ENCODE data around the gene SMAD2.

The SMAD2 gene

DNA sequence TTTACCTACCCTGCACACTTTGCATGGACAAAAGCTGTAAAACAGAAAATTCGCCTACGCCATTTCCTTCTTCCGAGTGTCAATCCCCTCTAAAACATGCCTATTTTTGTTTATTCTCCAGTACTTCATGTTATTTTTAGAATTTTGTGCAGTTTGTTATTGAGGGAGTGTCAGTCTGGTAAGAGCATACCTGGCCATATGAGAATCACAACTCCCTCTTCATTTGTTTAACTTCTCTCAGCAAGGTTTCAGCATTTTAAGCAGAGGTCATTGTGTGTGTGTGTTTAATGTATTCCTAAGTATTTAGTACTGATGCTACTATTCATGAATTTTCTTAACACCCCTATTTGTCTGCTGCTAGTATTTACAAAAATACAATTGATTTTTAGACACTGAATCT, 49.4 kb downstream of the SMAD2 start:
- peak overlapping the region in 1 of 2 donors; percentile 71 for H3K27ac Mint-ChIP-seq
- DNase-seq (no peak), ATAC-seq (replicated peaks) (no peak)
- no peaks in the 10 kb centered on the region for H3K27me3 Mint-ChIP-seq
- no peaks in the 10 kb centered on the region for H3K9me3 Mint-ChIP-seq
- H3K4me1 Mint-ChIP-seq (ENCODE audit: low read depth in 2 of 2), result peaks cover 17 to 40% of the 10 kb centered on the region in 2 donors
- H3K4me3 Mint-ChIP-seq, result no peak overlapping the region
- peaks cover 7% of the 10 kb centered on the region for H3K36me3 Mint-ChIP-seq (ENCODE audit: insufficient read depth)

DNA sequence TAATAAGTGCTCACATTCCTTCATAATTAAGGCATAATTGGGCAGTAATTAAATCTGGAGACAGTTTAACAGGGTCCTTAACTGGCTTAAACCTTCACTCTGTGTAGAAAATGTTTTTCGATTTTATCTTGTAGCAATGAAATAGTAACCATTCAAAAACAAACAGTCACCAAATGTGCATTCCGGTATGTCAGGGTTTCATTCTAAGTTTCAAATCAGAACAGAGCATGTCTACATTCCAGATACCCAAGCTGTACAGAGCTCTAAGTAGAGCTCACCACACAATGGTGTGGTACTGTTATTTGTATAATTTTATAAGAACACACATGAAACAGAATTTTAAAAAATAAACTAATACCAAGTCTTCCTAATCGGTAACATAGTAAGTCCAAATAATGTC, 52.6 kb downstream of the SMAD2 start:
- Mint-ChIP-seq H3K27ac (peak overlapping the region; percentile 26 to 38), H3K4me1 (ENCODE audit: low read depth in 2 of 2) (peaks cover 21 to 51% of the 10 kb centered on the region in 2 donors), H3K36me3 (ENCODE audit: insufficient read depth) (peaks cover 5% of the 10 kb centered on the region), H3K27me3 (no peaks in the 10 kb centered on the region), H3K9me3 (no peaks in the 10 kb centered on the region), H3K4me3 (no peak overlapping the region)
- no peak for DNase-seq
- ATAC-seq (replicated peaks), result no peak

DNA sequence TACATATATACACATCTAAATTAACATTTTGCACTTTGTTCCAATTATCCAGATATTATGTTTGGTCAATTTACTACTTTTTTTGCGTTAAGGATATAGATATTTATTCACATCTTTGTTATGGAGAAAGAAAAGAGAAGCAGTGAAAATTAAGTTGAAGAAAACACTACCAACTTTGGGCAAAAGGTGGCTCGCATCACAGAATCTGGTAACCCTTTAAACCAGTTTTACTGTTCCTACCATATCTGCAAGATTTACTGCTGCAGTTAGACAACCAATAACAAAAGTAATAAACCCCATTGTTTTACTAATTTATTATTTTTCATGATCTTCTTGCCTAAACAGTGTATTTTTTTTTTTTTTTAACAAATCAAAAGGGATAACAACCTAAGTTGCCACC, 53.6 kb downstream of the SMAD2 start:
- Mint-ChIP-seq H3K4me1 (ENCODE audit: low read depth in 2 of 2) (peaks cover 21 to 54% of the 10 kb centered on the region in 2 donors), H3K4me3 (no peak overlapping the region), H3K9me3 (no peaks in the 10 kb centered on the region), H3K36me3 (ENCODE audit: insufficient read depth) (no peaks in the 10 kb centered on the region), H3K27me3 (no peaks in the 10 kb centered on the region), H3K27ac (peak overlapping the region in 1 of 2 donors; percentile 31)
- DNase-seq (no peak), ATAC-seq (replicated peaks) (no peak)

DNA sequence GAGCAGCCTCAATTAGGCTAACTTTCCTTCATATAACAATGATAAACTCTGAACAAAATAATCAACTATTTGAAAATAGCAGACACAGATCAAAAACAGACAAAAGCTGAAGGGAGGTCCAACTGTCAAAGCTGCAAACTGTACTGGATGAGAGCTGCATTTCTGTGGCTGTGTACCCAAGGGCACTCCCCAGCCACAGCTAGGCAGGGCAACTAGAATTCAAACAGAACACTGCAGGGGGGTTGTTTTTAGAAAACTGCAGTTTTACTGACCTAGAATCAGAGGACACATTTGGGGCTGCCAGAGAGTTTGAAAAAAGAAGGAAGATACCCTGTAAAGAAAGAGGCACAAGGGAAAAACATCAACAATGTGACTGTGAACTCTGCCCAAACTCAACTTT, 56.8 kb downstream of the SMAD2 start:
- peaks cover 17 to 50% of the 10 kb centered on the region in 2 donors for H3K4me1 Mint-ChIP-seq (ENCODE audit: low read depth in 2 of 2)
- no peak for DNase-seq
- H3K27ac Mint-ChIP-seq, result no peak overlapping the region
- H3K4me3 Mint-ChIP-seq, result no peak overlapping the region
- ATAC-seq (replicated peaks), result no peak
- no peaks in the 10 kb centered on the region for H3K9me3 Mint-ChIP-seq
- H3K36me3 Mint-ChIP-seq (ENCODE audit: insufficient read depth), result no peaks in the 10 kb centered on the region
- H3K27me3 Mint-ChIP-seq, result no peaks in the 10 kb centered on the region

DNA sequence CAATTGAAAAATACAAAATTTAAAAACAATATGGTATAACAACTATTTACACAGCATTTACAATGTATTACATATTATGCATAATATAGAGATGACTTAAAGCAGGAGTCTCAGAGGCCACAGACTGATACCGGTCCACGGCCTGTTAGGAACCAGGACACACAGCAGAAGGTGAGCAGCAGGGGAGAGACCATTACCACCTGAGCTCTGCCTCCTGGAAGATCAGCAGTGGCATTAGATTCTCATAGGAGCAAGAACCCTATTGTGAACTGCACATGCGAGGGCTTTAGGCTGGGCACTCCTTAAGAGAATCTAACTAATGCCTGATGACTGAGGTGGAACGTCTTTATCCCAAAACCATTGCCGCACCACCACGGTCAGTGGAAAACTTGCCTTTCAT, 58.0 kb downstream of the SMAD2 start:
- Mint-ChIP-seq H3K4me1 (ENCODE audit: low read depth in 2 of 2) (peaks cover 13 to 49% of the 10 kb centered on the region in 2 donors), H3K27me3 (no peaks in the 10 kb centered on the region), H3K9me3 (no peaks in the 10 kb centered on the region), H3K27ac (no peak overlapping the region), H3K4me3 (no peak overlapping the region), H3K36me3 (ENCODE audit: insufficient read depth) (peaks cover 10% of the 10 kb centered on the region)
- DNase-seq (no peak), ATAC-seq (replicated peaks) (no peak)

DNA sequence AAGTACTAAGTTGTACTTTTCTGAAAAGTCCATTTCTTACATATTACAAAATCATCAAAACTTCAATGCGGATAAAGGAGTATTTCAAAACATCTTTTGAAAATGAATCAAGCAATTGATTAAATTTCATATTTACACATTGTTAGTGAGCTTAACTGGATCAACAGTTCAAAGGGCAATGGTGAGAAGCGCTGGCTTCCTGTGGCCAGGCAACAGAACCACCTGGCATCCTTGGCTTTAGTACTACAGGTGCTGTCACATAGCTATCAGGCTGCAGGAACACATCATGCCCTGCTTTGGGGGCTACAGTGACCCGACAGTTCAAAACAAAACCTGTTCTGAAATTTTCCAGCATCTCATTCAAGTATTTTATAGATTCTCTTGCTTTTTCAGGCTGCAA, 59.2 kb downstream of the SMAD2 start:
- no peaks in the 10 kb centered on the region for H3K27me3 Mint-ChIP-seq
- no peaks in the 10 kb centered on the region for H3K9me3 Mint-ChIP-seq
- ATAC-seq (replicated peaks) (no peak), DNase-seq (no peak)
- peaks cover 19% of the 10 kb centered on the region for H3K36me3 Mint-ChIP-seq (ENCODE audit: insufficient read depth)
- peak overlapping the region; percentile 12 to 62 for H3K27ac Mint-ChIP-seq
- H3K4me1 Mint-ChIP-seq (ENCODE audit: low read depth in 2 of 2), result peaks cover 11 to 42% of the 10 kb centered on the region in 2 donors
- H3K4me3 Mint-ChIP-seq, result no peak overlapping the region

DNA sequence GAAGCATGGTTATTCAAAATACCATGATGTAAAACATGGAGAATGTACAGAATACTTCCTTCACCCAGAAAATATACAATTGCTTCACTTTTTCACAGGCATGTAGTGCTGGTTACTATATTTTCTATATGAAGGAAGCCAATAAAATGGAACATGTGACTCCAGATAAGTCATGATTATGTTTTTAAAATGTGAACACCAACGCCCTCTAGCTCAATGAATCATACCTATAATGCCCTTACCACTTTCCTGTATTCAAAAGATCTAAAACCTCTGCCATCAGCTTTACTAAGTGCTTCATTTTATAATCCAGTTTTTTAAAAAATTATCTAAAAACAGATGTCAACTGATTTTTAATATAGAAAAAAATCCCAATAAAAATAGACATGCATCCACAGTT, 59.9 kb downstream of the SMAD2 start:
- DNase-seq (no peak), ATAC-seq (replicated peaks) (no peak)
- H3K27me3 Mint-ChIP-seq, result no peaks in the 10 kb centered on the region
- no peak overlapping the region for H3K4me3 Mint-ChIP-seq
- H3K27ac Mint-ChIP-seq, result peak overlapping the region in 1 of 2 donors; percentile 62
- H3K36me3 Mint-ChIP-seq (ENCODE audit: insufficient read depth), result peaks cover 25% of the 10 kb centered on the region
- peaks cover 11 to 42% of the 10 kb centered on the region in 2 donors for H3K4me1 Mint-ChIP-seq (ENCODE audit: low read depth in 2 of 2)
- no peaks in the 10 kb centered on the region for H3K9me3 Mint-ChIP-seq

DNA sequence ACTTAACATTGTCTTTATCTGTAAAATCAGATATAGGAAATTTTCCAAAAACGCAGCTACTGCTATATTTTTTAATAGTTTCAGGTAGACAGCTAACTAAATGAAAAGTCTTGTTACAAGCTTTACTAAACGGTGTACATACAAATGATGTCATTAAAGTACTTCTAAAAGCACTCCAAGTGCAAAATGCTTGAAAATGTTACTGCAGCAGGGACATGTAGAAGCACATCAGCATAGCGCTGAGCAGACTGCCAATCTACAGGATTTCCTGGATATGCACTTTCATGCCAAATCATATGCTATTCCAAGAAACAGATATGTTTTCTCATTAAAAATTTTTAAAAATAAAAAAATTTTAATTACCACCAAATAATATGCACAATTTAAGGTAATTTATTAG, 61.7 kb downstream of the SMAD2 start:
- no peak overlapping the region for H3K27ac Mint-ChIP-seq
- H3K36me3 Mint-ChIP-seq (ENCODE audit: insufficient read depth), result peaks cover 38% of the 10 kb centered on the region
- H3K4me1 Mint-ChIP-seq (ENCODE audit: low read depth in 2 of 2), result peaks cover 7 to 28% of the 10 kb centered on the region in 2 donors
- H3K27me3 Mint-ChIP-seq, result no peaks in the 10 kb centered on the region
- no peaks in the 10 kb centered on the region for H3K9me3 Mint-ChIP-seq
- ATAC-seq (replicated peaks) (no peak), DNase-seq (no peak)
- no peak overlapping the region for H3K4me3 Mint-ChIP-seq

DNA sequence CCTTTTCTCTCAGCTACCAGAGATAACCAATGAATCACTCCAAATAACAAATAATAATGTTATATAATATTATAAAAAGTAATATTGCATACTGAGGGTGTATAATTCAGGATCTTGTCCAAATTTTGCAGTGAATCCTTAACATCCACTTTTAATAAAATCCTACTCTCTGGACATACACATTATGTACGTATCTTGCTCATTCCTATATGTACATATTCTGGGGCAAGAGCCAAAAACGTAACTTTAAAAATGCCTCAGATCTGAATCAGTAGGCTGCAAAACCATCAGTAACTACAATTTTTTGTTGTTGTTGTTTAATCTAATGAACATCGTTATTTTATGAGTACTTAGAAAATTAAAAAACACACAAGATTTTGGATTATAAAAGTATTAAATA, 65.3 kb downstream of the SMAD2 start:
- DNase-seq (no peak), ATAC-seq (replicated peaks) (no peak)
- Mint-ChIP-seq H3K4me3 (no peak overlapping the region), H3K36me3 (ENCODE audit: insufficient read depth) (peaks cover 48% of the 10 kb centered on the region), H3K4me1 (ENCODE audit: low read depth in 2 of 2) (peaks cover 0 to 10% of the 10 kb centered on the region in 2 donors), H3K9me3 (no peaks in the 10 kb centered on the region), H3K27me3 (no peaks in the 10 kb centered on the region), H3K27ac (no peak overlapping the region)

DNA sequence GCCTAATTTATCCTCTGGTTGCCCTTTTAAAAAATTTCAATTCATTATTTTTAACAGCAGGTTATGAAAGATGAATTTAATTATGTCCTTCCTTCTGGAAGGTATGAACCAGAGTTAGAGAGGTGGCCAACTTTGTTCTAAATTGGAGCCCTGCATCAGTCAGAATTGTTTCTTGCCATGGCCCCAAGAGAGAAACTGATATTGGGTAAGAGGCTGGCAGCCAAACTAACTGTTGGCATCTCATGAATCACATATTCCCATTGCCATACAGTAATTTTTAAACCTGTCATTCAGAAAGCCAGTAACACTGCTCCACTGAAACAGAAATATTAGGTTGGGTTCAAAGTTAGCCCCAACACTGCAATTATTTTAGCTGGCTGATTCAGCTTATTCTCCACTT, 67.4 kb downstream of the SMAD2 start:
- peaks cover 50% of the 10 kb centered on the region for H3K36me3 Mint-ChIP-seq (ENCODE audit: insufficient read depth)
- ATAC-seq (replicated peaks), result no peak
- no peaks in the 10 kb centered on the region for H3K27me3 Mint-ChIP-seq
- H3K4me1 Mint-ChIP-seq (ENCODE audit: low read depth in 2 of 2), result peaks cover 0 to 3% of the 10 kb centered on the region in 2 donors
- DNase-seq, result no peak
- H3K4me3 Mint-ChIP-seq, result no peak overlapping the region
- H3K9me3 Mint-ChIP-seq, result peaks cover 0 to 6% of the 10 kb centered on the region in 2 donors
- H3K27ac Mint-ChIP-seq, result peak overlapping the region in 1 of 2 donors; percentile 56

DNA sequence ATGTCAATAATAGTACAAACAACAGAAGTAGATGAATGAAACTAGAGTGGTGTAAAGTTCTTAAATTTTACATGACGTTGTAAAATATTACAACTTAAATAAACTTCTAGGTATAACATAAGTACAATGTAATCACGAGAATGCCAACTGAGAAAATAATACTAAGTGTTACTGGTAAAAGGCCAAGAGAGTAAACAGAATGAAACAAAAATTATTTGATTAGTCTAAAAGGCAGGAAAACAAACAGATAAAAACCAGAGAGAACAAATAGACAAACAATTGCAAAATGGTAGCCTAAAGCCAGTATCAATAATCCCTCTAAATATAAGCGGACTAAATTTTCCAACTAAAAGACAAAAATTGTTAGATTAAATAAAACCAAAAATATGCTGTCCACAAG, 71.9 kb downstream of the SMAD2 start:
- no peak overlapping the region for H3K27ac Mint-ChIP-seq
- no peak for DNase-seq
- no peaks in the 10 kb centered on the region for H3K27me3 Mint-ChIP-seq
- H3K4me1 Mint-ChIP-seq (ENCODE audit: low read depth in 2 of 2), result peaks cover 0 to 6% of the 10 kb centered on the region in 2 donors
- no peak for ATAC-seq (replicated peaks)
- no peak overlapping the region for H3K4me3 Mint-ChIP-seq
- H3K9me3 Mint-ChIP-seq, result peaks cover 2 to 20% of the 10 kb centered on the region in 2 donors
- peaks cover 17% of the 10 kb centered on the region for H3K36me3 Mint-ChIP-seq (ENCODE audit: insufficient read depth)

DNA sequence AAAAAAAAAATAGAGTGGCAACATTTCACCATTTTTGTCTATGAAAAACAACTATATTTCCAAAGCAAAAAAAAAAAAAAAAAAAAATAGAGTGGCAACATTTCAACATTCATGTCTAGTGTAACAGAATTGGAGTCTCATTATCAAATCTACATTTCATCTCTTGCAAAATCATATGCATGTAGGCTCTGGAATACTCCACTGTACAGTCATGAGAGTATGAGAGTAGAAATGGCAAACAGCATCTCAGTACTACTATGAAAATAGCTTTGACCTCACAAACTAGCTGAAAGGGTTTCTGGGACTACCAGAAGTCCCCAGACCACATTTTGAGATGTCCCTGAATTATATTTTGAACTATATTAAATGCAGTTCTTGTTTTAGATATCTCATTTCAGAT, 82.8 kb downstream of the SMAD2 start:
- H3K36me3 Mint-ChIP-seq (ENCODE audit: insufficient read depth), result peaks cover 28% of the 10 kb centered on the region
- no peak for DNase-seq
- no peak for ATAC-seq (replicated peaks)
- no peaks in the 10 kb centered on the region for H3K27me3 Mint-ChIP-seq
- H3K27ac Mint-ChIP-seq, result no peak overlapping the region
- no peaks in the 10 kb centered on the region for H3K9me3 Mint-ChIP-seq
- no peak overlapping the region for H3K4me3 Mint-ChIP-seq
- peaks cover 0 to 2% of the 10 kb centered on the region in 2 donors for H3K4me1 Mint-ChIP-seq (ENCODE audit: low read depth in 2 of 2)

DNA sequence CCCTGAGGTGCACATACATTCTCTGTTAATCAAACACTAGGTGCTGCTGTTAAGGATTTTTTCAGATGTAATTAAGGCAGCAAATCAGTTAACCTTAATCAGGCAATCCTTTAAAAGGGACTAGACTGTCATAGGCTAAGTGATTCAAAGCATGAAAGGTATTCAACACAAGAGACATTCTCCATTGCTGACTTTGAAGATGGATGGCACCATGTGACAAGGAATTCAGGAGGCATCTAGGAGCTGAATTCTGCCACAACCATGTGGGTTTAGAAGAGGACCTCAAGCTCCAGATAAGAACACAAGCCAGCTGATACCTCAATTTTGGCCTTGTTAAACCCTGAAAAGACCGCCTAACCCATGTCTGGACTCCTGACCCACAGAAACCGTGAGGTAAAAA, 84.0 kb downstream of the SMAD2 start:
- DNase-seq (no peak), ATAC-seq (replicated peaks) (no peak)
- peak overlapping the region in 1 of 2 donors; percentile 62 for H3K27ac Mint-ChIP-seq
- no peaks in the 10 kb centered on the region for H3K9me3 Mint-ChIP-seq
- no peaks in the 10 kb centered on the region for H3K27me3 Mint-ChIP-seq
- H3K36me3 Mint-ChIP-seq (ENCODE audit: insufficient read depth), result peaks cover 38% of the 10 kb centered on the region
- H3K4me1 Mint-ChIP-seq (ENCODE audit: low read depth in 2 of 2), result peaks cover 0 to 2% of the 10 kb centered on the region in 2 donors
- H3K4me3 Mint-ChIP-seq, result no peak overlapping the region

DNA sequence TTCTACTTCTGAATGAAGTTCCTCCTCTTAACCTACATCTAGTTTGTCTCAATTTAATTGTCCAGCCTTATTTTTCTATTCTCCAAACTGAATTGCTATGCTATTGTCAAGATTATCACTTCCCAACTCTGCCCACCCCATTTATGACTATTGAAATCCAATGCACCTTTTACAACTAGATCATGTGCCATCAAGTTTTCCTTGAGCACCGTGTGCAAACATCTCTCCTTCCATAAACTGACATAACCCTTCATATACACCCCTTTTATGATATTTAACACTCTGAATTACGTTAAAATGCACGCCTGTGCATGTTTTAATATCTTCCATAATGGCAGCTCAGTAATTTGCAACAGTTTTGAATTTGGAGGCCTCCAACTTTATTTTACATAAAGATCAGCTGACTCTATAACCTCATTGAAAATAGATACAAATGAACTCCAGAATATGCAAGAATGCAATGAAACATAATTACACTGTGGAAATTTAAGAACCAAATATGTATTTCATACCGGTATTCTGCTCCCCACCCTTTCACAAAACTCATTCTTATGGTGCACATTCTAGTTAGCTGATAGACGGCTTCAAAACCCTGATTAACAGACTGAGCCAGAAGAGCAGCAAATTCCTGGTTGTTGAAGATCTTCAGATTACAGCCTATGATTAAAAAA, 85.5 kb downstream of the SMAD2 start:
- no peaks in the 10 kb centered on the region for H3K9me3 Mint-ChIP-seq
- peaks cover 0 to 2% of the 10 kb centered on the region in 2 donors for H3K4me1 Mint-ChIP-seq (ENCODE audit: low read depth in 2 of 2)
- H3K4me3 Mint-ChIP-seq, result no peak overlapping the region
- peak overlapping the region in 1 of 2 donors; percentile 7 for H3K27ac Mint-ChIP-seq
- DNase-seq (no peak), ATAC-seq (replicated peaks) (no peak)
- H3K27me3 Mint-ChIP-seq, result no peaks in the 10 kb centered on the region
- peaks cover 47% of the 10 kb centered on the region for H3K36me3 Mint-ChIP-seq (ENCODE audit: insufficient read depth)

Data from effector memory CD8-positive, alpha-beta T cell (primary cell).